HepG2 (cell line): ENCODE measurements around the gene ZNF628. TPM values are rescaled to one million over a fixed set of nuclear protein-coding genes. Genes with fewer than 3 reads are reported as not detected.
A peak's percentile ranks its signal among the peaks of the same experiment; 100 is the strongest.

ENCODE experiments used
- ARHGAP35 ChIP-seq: sonication (generic); formaldehyde crosslinking; IDR thresholded peaks from 2 replicates; pipeline ENCODE4 v1.9.0; 2022; ENCODE audit warnings: mild to moderate bottlenecking, inconsistent platforms, moderate library complexity, missing genetic modification reagents, borderline replicate concordance
- ATF7-NPFF ChIP-seq: sonication (generic); formaldehyde crosslinking; IDR thresholded peaks from 2 replicates; pipeline ENCODE4 v1.8.1; 2023; ENCODE audit warnings: mild to moderate bottlenecking, low read depth, missing genetic modification reagents, moderate library complexity
- FOXK1 ChIP-seq: sonication (generic); formaldehyde crosslinking; IDR thresholded peaks from 2 replicates; pipeline ENCODE4 v1.4.0; 2020; ENCODE audit warnings: low read depth, missing genetic modification reagents, borderline replicate concordance
- FOXP1 ChIP-seq, 2 experiments: fragments of 450-650 bp in 1 of 2; IDR thresholded peaks; 2 replicates each; pipeline ENCODE4 v1.6.1; 2017 to 2018; ENCODE audit warnings: antibody characterized with exemption in 1 of 2
- HNF4A ChIP-seq: sonication (generic); formaldehyde crosslinking; IDR thresholded peaks from 2 replicates; pipeline ENCODE4 v1.4.0; 2020; ENCODE audit warnings: missing genetic modification reagents
- NFIC ChIP-seq: IDR thresholded peaks from 2 replicates; pipeline ENCODE4 v1.6.1; 2012; ENCODE audit warnings: mild to moderate bottlenecking, low read length, inconsistent platforms
- PITX1 ChIP-seq: sonication (generic); formaldehyde crosslinking; IDR thresholded peaks from 2 replicates; pipeline ENCODE4 v1.5.1; 2020; ENCODE audit warnings: mild to moderate bottlenecking, missing genetic modification reagents
- PREB ChIP-seq: sonication (generic); formaldehyde crosslinking; IDR thresholded peaks from 2 replicates; pipeline ENCODE4 v1.4.0; 2020; ENCODE audit warnings: missing genetic modification reagents
- REL ChIP-seq: sonication (generic); formaldehyde crosslinking; conservative IDR thresholded peaks from 2 replicates; pipeline ENCODE4 v1.8.0; 2022; ENCODE audit warnings: mild to moderate bottlenecking, missing genetic modification reagents, moderate library complexity
- TBX3 ChIP-seq: fragments of 450-650 bp; IDR thresholded peaks from 2 replicates; pipeline ENCODE4 v1.6.1; 2017; ENCODE audit warnings: antibody characterized with exemption, mild to moderate bottlenecking, inconsistent platforms, borderline replicate concordance
- ZBTB44 ChIP-seq: sonication (generic); formaldehyde crosslinking; IDR thresholded peaks from 2 replicates; pipeline ENCODE4 v1.4.0; 2020; ENCODE audit warnings: missing genetic modification reagents
- ZC3H13 ChIP-seq: sonication (generic); formaldehyde crosslinking; IDR thresholded peaks from 2 replicates; pipeline ENCODE4 v1.8.1; 2023; ENCODE audit warnings: mild to moderate bottlenecking, missing genetic modification reagents, moderate library complexity
- ZFYVE20 ChIP-seq: sonication (generic); formaldehyde crosslinking; IDR thresholded peaks from 2 replicates; pipeline ENCODE4 v1.8.0; 2023; ENCODE audit warnings: low read depth, mild to moderate bottlenecking, moderate library complexity, missing genetic modification reagents, borderline replicate concordance
- ZNF263 ChIP-seq: sonication (generic); formaldehyde crosslinking; IDR thresholded peaks from 2 replicates; pipeline ENCODE4 v1.4.0; 2020; ENCODE audit warnings: missing genetic modification reagents
- ZNF468 ChIP-seq: sonication (generic); formaldehyde crosslinking; IDR thresholded peaks from 2 replicates; pipeline ENCODE4 v1.8.0; 2022; ENCODE audit warnings: mild to moderate bottlenecking, moderate library complexity, missing genetic modification reagents
- polyA plus RNA-seq, 8 experiments: library from polyadenylated mRNA; depleted of rRNA in 3 of 8; stranded (reverse) in 7 of 8; unstranded in 1 of 8; fragments of >200 nt; fragmentation: Illumina TruSeq in 4 of 8; extraction: Trizol in 4 of 8; gene quantifications; 2 replicates each; pipeline versions ENCODE4 v1.2.1 to v1.2.3, GENCODE V29; 2011 to 2016; ENCODE audit warnings: low read depth in 4 of 8, missing spikeins in 1 of 8, mixed read lengths in 1 of 8; ENCODE audit not compliant: insufficient read depth in 1 of 8
- total RNA-seq, 5 experiments: library from RNA; depleted of rRNA; stranded (reverse); fragments of >200 nt; fragmentation: Illumina TruSeq; extraction: Trizol; gene quantifications; 2 replicates each; pipeline ENCODE4 v1.2.3, GENCODE V29; 2016; ENCODE audit warnings: low read depth in 1 of 5
- TF ChIP-seq, protein P1 (sequence below): sonication (generic); formaldehyde crosslinking; IDR thresholded peaks from 2 replicates; pipeline ENCODE4 v1.4.0; 2020; ENCODE audit warnings: missing genetic modification reagents, borderline replicate concordance

Gene ZNF628
- total and polyA plus RNA-seq, 2 of the 13 experiments (the other 11 are each of a cell fraction or from before 2014, with no cell fraction given), result 0.54 to 1.2 TPM

DNA sequence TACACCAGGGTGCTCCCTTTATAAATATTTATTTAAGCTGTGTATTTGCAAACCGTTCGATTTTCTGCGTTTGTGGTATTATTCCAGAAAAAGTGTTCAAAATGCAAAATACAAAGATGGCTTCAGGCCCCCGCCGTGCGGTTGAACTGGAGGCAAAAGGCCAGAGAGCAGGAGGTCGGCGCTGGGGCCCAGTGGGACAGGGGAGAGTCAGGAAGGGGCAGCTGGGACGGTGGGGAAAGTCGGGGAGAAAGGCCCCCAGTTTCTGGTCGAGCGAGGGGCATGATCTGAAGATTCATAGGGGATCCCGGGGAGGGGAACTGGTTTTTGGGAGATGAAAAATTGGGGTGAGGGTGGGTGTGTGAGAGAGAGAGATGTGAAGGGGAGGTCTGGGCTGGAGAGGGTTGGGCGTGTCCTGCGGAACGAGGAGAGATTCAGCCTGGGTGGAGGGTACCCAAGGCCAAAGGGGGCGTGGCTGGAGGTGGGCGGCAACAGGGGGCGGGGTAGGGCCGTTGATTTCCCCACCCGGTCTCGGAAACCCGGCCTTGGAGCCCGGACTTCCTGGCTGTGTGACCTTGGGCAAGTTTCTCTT, 15.7 kb upstream of the ZNF628 start (continued):
- no peak for TF ChIP-seq FOXP1 (IDR thresholded peaks at IDR 0.05)
- TF ChIP-seq FOXP1 (CRISPR knock-in tag; IDR thresholded peaks at IDR 0.05), result peak; percentile 5; the same call in 1 of the 2 replicates
- TF ChIP-seq ZNF263 (CRISPR knock-in tag), result peak; percentile 36; the same call in 1 of the 2 replicates
- TF ChIP-seq ZFYVE20 (CRISPR knock-in tag), result no peak
- TF ChIP-seq HNF4A (CRISPR knock-in tag), result peak; percentile 19; the same call in 1 of the 2 replicates
- TF ChIP-seq ZC3H13 (CRISPR knock-in tag), result no peak
- no peak for TF ChIP-seq NFIC
- no peak for TF ChIP-seq TBX3
- no peak for TF ChIP-seq REL (CRISPR knock-in tag)
- TF ChIP-seq ARHGAP35 (CRISPR knock-in tag), result no peak
- no peak for TF ChIP-seq PITX1 (CRISPR knock-in tag)
- TF ChIP-seq FOXK1 (CRISPR knock-in tag), result 0 out of 2 replicates have a peak, but pooled peaks have one; percentile 5
- TF ChIP-seq, protein P1, sequence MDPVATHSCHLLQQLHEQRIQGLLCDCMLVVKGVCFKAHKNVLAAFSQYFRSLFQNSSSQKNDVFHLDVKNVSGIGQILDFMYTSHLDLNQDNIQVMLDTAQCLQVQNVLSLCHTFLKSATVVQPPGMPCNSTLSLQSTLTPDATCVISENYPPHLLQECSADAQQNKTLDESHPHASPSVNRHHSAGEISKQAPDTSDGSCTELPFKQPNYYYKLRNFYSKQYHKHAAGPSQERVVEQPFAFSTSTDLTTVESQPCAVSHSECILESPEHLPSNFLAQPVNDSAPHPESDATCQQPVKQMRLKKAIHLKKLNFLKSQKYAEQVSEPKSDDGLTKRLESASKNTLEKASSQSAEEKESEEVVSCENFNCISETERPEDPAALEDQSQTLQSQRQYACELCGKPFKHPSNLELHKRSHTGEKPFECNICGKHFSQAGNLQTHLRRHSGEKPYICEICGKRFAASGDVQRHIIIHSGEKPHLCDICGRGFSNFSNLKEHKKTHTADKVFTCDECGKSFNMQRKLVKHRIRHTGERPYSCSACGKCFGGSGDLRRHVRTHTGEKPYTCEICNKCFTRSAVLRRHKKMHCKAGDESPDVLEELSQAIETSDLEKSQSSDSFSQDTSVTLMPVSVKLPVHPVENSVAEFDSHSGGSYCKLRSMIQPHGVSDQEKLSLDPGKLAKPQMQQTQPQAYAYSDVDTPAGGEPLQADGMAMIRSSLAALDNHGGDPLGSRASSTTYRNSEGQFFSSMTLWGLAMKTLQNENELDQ (CRISPR knock-in tag), result no peak
- no peak for TF ChIP-seq ATF7-NPFF (CRISPR knock-in tag)
- no peak for TF ChIP-seq ZBTB44 (CRISPR knock-in tag)
- no peak for TF ChIP-seq PREB (CRISPR knock-in tag)
- TF ChIP-seq ZNF468 (CRISPR knock-in tag), result no peak
